Stomach (tissue), 4 donors: ENCODE data around the gene BCL2L11.

Source experiments
- EP300 ChIP-seq: sonication (generic); formaldehyde crosslinking; IDR thresholded peaks from one replicate; pipeline ENCODE4 v1.6.1; 2017; ENCODE audit warnings: antibody characterized with exemption
- POLR2A ChIP-seq, 4 donors: fragments of 450-650 bp; IDR thresholded peaks; one replicate each; pipeline ENCODE4 v1.6.1; 2016; ENCODE audit warnings: antibody characterized with exemption in 4 of 4, control low read depth in 2 of 4, mild to moderate bottlenecking in 1 of 4, moderate library complexity in 1 of 4
- POLR2AphosphoS5 ChIP-seq, 3 donors: sonication (generic); formaldehyde crosslinking; IDR thresholded peaks; one replicate each; pipeline ENCODE4 v1.6.1; 2016; ENCODE audit warnings: antibody characterized with exemption in 3 of 3
- TF ChIP-seq, protein P1 (sequence below), 7 experiments: fragments of 450-650 bp in 4 of 7; fragments of 200-600 bp in 3 of 7; sonication (generic) in 3 of 7; IDR thresholded peaks; one replicate each; pipeline ENCODE4 v1.5.1; 2016 to 2019; ENCODE audit warnings: antibody characterized with exemption in 7 of 7, control low read depth in 2 of 7, mild to moderate bottlenecking in 1 of 7

DNA sequence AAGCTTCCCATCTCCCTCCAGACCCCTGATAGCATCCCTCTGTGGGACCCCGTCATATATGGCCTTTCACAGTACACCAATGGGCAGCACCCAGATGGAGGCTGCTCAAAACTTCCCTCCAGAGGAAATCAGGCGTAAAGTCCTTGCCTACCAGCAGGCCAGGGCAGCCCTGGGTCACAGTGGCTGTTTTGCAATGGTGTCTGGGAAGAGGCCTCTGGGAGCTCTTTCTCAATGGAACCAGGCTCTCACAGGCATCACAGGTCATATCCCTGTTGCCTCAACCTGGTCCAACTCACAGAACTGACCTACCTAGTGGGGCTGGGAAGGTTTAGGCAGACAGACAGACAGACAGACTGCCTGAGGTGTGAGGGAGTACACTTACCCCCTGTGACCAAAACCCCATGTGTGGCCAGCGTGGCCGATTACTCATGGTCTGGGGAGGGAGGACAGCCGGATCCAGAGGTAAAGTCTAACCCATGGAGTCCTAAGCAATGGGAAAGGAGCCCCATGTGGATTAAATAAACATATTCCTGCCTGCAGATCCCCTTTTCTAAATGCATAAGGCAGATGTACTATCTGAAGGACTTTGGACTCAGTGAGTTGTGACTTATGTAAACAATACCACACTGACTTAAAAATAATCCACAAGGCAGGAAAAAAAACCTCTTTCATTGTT is 58.2 kb downstream of the BCL2L11 start:
- TF ChIP-seq POLR2AphosphoS5 (IDR thresholded peaks at IDR 0.05) (no peak), POLR2A (IDR thresholded peaks at IDR 0.05) (no peak), EP300 (no peak)
- TF ChIP-seq, protein P1, sequence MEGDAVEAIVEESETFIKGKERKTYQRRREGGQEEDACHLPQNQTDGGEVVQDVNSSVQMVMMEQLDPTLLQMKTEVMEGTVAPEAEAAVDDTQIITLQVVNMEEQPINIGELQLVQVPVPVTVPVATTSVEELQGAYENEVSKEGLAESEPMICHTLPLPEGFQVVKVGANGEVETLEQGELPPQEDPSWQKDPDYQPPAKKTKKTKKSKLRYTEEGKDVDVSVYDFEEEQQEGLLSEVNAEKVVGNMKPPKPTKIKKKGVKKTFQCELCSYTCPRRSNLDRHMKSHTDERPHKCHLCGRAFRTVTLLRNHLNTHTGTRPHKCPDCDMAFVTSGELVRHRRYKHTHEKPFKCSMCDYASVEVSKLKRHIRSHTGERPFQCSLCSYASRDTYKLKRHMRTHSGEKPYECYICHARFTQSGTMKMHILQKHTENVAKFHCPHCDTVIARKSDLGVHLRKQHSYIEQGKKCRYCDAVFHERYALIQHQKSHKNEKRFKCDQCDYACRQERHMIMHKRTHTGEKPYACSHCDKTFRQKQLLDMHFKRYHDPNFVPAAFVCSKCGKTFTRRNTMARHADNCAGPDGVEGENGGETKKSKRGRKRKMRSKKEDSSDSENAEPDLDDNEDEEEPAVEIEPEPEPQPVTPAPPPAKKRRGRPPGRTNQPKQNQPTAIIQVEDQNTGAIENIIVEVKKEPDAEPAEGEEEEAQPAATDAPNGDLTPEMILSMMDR (IDR thresholded peaks at IDR 0.05): no peak
